ENCODE results near the gene CDK5RAP2. TPM values are rescaled to one million over a fixed set of nuclear protein-coding genes. Genes with fewer than 3 reads are reported as not detected.

CDK5RAP2 gene
- total RNA-seq, 1 donor from 2014 or later: 59.8 TPM

DNA sequence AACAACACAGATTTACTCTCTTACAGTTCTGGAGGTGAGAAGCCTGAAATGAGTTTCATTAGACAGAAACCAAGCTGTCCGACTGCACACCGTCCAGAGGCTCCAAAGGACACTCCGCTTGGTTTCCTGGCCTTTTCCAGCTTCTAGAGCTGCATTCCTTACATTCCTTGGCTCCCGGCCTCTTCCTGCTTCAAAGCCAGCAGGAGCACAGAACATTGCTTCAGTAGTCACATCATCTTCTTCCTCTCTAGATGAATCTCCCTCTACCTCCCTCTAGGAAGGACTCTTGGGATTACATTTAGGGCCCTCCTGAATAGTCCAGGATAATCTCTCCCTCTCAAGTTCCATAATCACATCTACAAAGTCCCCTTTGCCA, 213.3 kb downstream of the CDK5RAP2 start:
- no peaks in the 10 kb centered on the region for H3K36me3 Mint-ChIP-seq (ENCODE audit: low read depth)
- DNase-seq (ENCODE audit: low spot score): no peak
- no peaks in the 10 kb centered on the region for H3K4me1 Mint-ChIP-seq (ENCODE audit: low read depth)
- no peak overlapping the region for H3K27ac Mint-ChIP-seq
- H3K27me3 Mint-ChIP-seq (ENCODE audit: low read depth): peaks cover 6% of the 10 kb centered on the region
- peaks cover 6% of the 10 kb centered on the region for H3K9me3 Mint-ChIP-seq
- intact Hi-C loops (cut with micrococcal nuclease): no loop called here
- no peak overlapping the region for H3K4me3 Mint-ChIP-seq (ENCODE audit: low read depth)

DNA sequence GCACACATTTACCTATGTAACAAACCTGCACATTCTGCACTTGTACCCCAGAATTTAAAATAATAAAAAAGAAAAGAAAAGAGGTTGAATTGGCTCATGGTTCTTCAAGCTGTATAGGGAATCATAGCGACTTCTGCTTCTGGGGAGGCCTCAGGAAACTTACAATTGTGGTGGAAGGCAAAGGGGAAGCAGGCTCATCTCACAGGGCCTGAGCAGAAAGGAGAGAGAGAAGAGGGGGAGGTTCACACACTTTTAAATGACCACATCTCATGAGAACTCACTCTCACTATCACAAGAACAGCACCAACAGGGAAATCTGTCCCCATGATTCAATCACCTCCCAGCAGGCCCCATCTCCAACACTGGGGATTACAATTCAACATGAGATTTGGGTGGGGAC, 214.6 kb downstream of the CDK5RAP2 start:
- DNase-seq (ENCODE audit: low spot score): no peak
- no peak overlapping the region for H3K4me3 Mint-ChIP-seq (ENCODE audit: low read depth)
- H3K27ac Mint-ChIP-seq: no peak overlapping the region
- intact Hi-C loops (cut with micrococcal nuclease): no loop called here
- H3K27me3 Mint-ChIP-seq (ENCODE audit: low read depth): peaks cover 6% of the 10 kb centered on the region
- H3K4me1 Mint-ChIP-seq (ENCODE audit: low read depth): no peaks in the 10 kb centered on the region
- H3K9me3 Mint-ChIP-seq: peaks cover 6% of the 10 kb centered on the region
- no peaks in the 10 kb centered on the region for H3K36me3 Mint-ChIP-seq (ENCODE audit: low read depth)

DNA sequence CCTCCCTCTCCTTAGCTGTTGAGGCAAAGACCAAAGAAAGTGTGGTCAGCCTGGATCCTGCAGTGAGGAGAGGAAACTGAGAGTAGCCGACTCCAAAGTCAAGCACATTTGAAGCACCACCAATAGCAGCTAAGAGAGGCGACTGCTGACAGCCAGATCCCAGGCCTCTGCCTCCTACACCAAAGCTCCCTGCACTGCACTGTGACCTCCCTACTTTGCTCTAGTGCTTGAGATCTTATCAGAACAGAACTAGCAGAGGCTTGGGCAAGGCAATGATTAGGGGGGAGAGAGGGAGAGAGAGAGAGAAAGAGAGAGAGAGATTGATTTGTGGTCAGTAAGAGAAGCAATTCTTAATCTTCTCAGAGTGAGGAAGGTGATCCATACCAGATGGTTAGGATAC, 216.3 kb downstream of the CDK5RAP2 start:
- Mint-ChIP-seq H3K27ac (no peak overlapping the region), H3K4me3 (ENCODE audit: low read depth) (no peak overlapping the region), H3K27me3 (ENCODE audit: low read depth) (peaks cover 6% of the 10 kb centered on the region), H3K9me3 (peaks cover 4% of the 10 kb centered on the region), H3K36me3 (ENCODE audit: low read depth) (no peaks in the 10 kb centered on the region), H3K4me1 (ENCODE audit: low read depth) (no peaks in the 10 kb centered on the region)
- DNase-seq (ENCODE audit: low spot score): no peak
- intact Hi-C loops (cut with micrococcal nuclease): no loop called here

DNA sequence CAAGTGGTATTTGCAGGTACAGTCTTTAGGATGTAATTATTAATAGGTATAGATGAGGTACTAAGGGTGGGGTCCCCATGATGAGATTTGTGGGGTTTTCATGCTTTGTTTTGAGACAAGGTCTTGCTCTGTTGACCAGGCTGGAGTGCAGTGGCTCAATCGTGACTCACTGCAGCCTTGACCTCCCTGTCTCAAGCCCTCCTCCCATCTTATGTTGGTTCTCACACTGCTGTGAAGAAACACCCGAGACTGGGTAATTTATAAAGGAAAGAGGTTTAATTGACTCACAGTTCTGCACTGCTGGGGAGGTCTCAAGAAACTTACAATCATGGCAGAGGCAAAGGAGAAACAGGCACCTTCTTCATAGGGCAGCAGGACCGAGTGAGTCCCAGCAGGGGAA, 217.5 kb downstream of the CDK5RAP2 start:
- no peak for DNase-seq (ENCODE audit: low spot score)
- Mint-ChIP-seq H3K27ac (no peak overlapping the region), H3K36me3 (ENCODE audit: low read depth) (no peaks in the 10 kb centered on the region), H3K4me3 (ENCODE audit: low read depth) (no peak overlapping the region), H3K9me3 (no peaks in the 10 kb centered on the region), H3K4me1 (ENCODE audit: low read depth) (no peaks in the 10 kb centered on the region), H3K27me3 (ENCODE audit: low read depth) (peaks cover 6% of the 10 kb centered on the region)
- intact Hi-C loops (cut with micrococcal nuclease): no loop called here

DNA sequence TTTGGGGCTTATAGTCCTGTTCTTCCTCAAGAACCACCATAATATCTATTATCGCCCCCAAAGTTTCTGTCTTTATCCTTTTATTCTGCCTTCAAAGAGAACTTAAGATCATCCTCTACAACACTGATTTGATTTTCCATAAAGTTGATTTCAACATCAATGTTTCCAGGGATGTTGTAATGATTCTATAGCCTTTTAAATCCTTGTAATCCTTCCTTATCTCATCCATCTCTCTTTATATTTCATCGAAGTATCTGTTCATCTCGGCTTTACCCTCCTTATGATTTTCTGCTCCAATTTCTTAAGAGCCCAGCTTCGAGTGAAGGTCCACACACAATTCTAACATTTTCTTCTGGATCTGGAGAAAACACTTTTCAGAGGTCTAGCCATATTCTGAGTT, 218.4 kb downstream of the CDK5RAP2 start:
- no peak overlapping the region for H3K4me3 Mint-ChIP-seq (ENCODE audit: low read depth)
- no peaks in the 10 kb centered on the region for H3K4me1 Mint-ChIP-seq (ENCODE audit: low read depth)
- H3K27ac Mint-ChIP-seq: no peak overlapping the region
- no peaks in the 10 kb centered on the region for H3K9me3 Mint-ChIP-seq
- no peaks in the 10 kb centered on the region for H3K36me3 Mint-ChIP-seq (ENCODE audit: low read depth)
- no peak for DNase-seq (ENCODE audit: low spot score)
- H3K27me3 Mint-ChIP-seq (ENCODE audit: low read depth): peaks cover 6% of the 10 kb centered on the region
- intact Hi-C loops (cut with micrococcal nuclease): no loop called here

DNA sequence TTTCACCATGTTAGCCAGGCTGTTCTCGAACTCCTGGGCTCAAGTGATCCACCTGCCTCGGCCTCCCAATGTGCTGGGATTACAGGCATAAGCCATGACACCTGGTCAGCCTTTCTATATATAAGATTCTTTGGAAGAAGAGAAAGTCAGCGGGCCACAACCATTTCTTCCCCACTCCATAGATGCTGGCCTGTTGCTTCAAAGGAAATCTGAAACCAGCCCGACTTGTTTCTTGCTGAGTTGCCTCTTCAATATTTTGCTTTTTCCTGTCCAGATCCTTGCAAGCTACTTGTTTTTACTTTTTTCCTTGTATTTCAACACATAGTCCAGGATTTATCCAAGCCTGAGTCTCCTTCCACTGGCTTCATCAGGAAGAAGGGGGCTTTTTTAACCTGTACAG, 219.5 kb downstream of the CDK5RAP2 start:
- Mint-ChIP-seq H3K27ac (no peak overlapping the region), H3K9me3 (peaks cover 9% of the 10 kb centered on the region), H3K4me1 (ENCODE audit: low read depth) (no peaks in the 10 kb centered on the region), H3K36me3 (ENCODE audit: low read depth) (no peaks in the 10 kb centered on the region), H3K27me3 (ENCODE audit: low read depth) (peaks cover 6% of the 10 kb centered on the region), H3K4me3 (ENCODE audit: low read depth) (no peak overlapping the region)
- no peak for DNase-seq (ENCODE audit: low spot score)
- intact Hi-C loops (cut with micrococcal nuclease): no loop called here

DNA sequence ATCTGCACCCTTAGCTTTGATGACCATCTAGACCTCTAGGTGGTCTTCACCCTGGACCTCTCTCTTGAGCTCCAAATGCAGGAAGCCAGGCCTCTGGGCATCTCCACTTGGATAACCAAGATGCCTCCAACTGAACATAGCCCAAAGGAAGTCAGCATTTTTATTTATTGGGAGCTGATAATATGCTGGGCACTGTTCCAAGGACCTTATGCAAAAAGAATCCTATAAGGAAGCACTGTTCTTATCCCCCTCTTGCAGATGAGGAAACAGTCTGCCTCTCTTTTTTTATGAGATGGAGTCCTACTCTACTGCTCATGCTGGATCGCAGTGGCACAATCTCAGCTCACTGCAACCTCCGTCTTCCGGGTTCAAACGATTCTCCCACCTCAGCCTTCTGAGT, 219.9 kb downstream of the CDK5RAP2 start:
- Mint-ChIP-seq H3K36me3 (ENCODE audit: low read depth) (no peaks in the 10 kb centered on the region), H3K9me3 (peaks cover 9% of the 10 kb centered on the region), H3K27me3 (ENCODE audit: low read depth) (peaks cover 6% of the 10 kb centered on the region), H3K4me1 (ENCODE audit: low read depth) (no peaks in the 10 kb centered on the region), H3K27ac (no peak overlapping the region), H3K4me3 (ENCODE audit: low read depth) (no peak overlapping the region)
- intact Hi-C loops (cut with micrococcal nuclease): no loop called here
- DNase-seq (ENCODE audit: low spot score): no peak

DNA sequence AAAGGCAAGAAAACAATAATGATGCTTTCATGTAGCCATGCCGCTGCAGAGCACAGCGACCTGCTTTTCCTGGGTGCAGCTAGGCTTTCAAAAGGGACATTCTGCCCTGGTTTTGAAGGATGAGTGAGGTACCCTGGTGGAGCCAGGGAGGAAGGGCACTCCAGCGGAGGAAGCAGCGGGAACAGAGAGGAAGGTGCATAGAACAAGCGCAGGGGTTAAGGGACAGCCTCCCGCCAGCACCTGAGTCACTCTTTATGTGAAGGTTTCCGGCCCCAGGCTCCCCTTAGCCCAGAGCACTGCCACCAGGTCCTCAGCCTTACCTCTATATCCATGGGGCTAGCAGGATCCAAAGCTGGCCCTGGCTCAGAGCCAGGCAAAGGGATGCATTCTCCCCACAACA, 221.1 kb downstream of the CDK5RAP2 start:
- H3K36me3 Mint-ChIP-seq (ENCODE audit: low read depth): no peaks in the 10 kb centered on the region
- peaks cover 6% of the 10 kb centered on the region for H3K27me3 Mint-ChIP-seq (ENCODE audit: low read depth)
- H3K9me3 Mint-ChIP-seq: peaks cover 9% of the 10 kb centered on the region
- intact Hi-C loops (cut with micrococcal nuclease): no loop called here
- no peaks in the 10 kb centered on the region for H3K4me1 Mint-ChIP-seq (ENCODE audit: low read depth)
- no peak for DNase-seq (ENCODE audit: low spot score)
- H3K4me3 Mint-ChIP-seq (ENCODE audit: low read depth): no peak overlapping the region
- H3K27ac Mint-ChIP-seq: no peak overlapping the region

DNA sequence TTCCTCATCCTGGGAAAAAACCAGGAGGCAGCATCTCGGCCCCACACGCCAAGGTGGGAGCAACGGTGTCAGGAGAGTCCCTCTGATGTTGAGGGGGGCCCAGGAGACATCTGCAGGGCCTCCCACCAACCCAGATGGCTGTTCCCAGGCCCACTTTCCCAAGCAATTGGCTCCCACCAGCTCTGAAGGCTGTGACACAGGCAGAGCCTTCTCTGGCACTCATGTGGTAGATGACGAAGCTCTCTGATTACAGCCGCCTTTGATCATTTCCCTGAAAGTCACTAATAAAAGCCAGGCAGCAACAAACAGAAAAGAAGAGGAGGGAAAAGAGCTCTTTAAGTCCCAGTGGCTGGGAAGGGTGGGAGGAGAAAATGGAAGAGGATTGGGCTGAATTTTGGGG, 226.5 kb downstream of the CDK5RAP2 start:
- H3K27me3 Mint-ChIP-seq (ENCODE audit: low read depth): peaks cover 4% of the 10 kb centered on the region
- intact Hi-C loops (cut with micrococcal nuclease): no loop called here
- no peak overlapping the region for H3K27ac Mint-ChIP-seq
- H3K9me3 Mint-ChIP-seq: peaks cover 9% of the 10 kb centered on the region
- H3K4me3 Mint-ChIP-seq (ENCODE audit: low read depth): no peak overlapping the region
- no peaks in the 10 kb centered on the region for H3K36me3 Mint-ChIP-seq (ENCODE audit: low read depth)
- no peaks in the 10 kb centered on the region for H3K4me1 Mint-ChIP-seq (ENCODE audit: low read depth)
- DNase-seq (ENCODE audit: low spot score): no peak

DNA sequence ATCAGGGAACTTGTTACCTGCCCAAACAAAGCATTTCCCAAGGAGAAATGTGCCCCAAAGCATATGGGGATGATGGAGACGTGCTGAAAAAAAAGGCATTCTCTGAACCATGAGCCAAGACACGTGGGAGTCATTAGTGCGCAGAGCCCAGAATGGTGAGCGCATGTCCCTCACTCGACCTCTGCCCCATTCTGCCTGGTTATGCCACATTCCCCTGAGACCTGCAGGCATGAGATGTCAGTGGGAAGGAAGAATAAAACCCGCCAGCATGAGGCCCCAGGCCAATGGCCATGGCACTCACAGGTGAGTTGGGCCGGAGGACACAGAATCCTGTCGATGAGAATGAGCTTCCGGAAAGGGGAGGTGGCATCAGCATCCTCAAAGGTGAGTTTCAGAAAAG, 228.9 kb downstream of the CDK5RAP2 start:
- no peaks in the 10 kb centered on the region for H3K4me1 Mint-ChIP-seq (ENCODE audit: low read depth)
- intact Hi-C loops (cut with micrococcal nuclease): no loop called here
- peaks cover 4% of the 10 kb centered on the region for H3K27me3 Mint-ChIP-seq (ENCODE audit: low read depth)
- H3K36me3 Mint-ChIP-seq (ENCODE audit: low read depth): no peaks in the 10 kb centered on the region
- H3K27ac Mint-ChIP-seq: no peak overlapping the region
- no peak for DNase-seq (ENCODE audit: low spot score)
- H3K9me3 Mint-ChIP-seq: peaks cover 5% of the 10 kb centered on the region
- H3K4me3 Mint-ChIP-seq (ENCODE audit: low read depth): no peak overlapping the region

DNA sequence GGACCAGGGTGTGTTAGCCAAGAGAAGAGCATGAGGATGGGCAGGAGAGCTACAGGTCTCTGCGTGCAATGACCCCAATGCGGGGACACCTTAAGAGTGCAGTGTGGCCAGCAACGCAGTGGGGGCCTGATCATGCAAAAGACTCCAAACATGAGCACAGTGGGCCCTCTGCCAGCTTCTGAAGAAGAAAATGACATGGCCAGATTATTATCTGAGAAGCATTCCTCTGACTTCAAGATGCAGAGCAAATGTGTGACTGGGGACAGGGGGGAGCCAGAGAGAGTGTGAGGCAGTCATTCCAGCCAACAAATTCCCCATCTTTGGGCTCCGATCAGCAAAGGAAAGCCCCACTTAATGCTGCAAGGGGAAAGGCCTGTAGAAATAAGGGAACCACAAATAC, 229.4 kb downstream of the CDK5RAP2 start:
- Mint-ChIP-seq H3K4me1 (ENCODE audit: low read depth) (no peaks in the 10 kb centered on the region), H3K9me3 (no peaks in the 10 kb centered on the region), H3K36me3 (ENCODE audit: low read depth) (no peaks in the 10 kb centered on the region), H3K4me3 (ENCODE audit: low read depth) (no peak overlapping the region), H3K27me3 (ENCODE audit: low read depth) (peaks cover 4% of the 10 kb centered on the region), H3K27ac (no peak overlapping the region)
- no peak for DNase-seq (ENCODE audit: low spot score)
- intact Hi-C loops (cut with micrococcal nuclease): no loop called here

DNA sequence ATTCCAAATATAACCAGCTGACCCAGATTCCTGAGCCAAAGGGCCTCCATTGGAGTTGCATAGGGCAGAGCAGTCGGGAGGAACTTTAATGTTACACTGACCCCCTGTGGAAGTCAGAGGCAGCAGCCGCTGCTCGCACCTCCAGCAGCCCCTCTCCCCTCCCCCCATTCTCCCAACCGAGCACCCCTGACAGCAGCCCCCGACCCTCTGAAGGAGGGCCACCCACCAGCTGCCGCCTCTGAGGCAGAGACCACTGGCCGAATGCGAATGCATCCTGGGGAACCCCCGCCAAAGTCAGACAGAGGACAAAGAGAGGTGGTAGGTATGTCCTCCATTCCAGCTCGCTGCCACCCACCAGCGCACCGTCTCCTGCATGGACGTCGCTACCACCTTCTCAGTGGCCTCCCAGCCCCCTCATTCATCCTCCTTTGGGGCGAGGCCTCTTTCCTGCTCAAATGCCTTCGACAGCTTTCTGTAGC, 231.0 kb downstream of the CDK5RAP2 start:
- Mint-ChIP-seq H3K36me3 (ENCODE audit: low read depth) (no peaks in the 10 kb centered on the region), H3K4me1 (ENCODE audit: low read depth) (peaks cover 3% of the 10 kb centered on the region), H3K4me3 (ENCODE audit: low read depth) (no peak overlapping the region), H3K9me3 (no peaks in the 10 kb centered on the region), H3K27me3 (ENCODE audit: low read depth) (peaks cover 4% of the 10 kb centered on the region), H3K27ac (no peak overlapping the region)
- intact Hi-C loops (cut with micrococcal nuclease): loop anchor here (5.0 kb wide), 1 partner anchor 792 kb away; no protein-coding TSS in a partner anchor
- DNase-seq (ENCODE audit: low spot score): no peak

DNA sequence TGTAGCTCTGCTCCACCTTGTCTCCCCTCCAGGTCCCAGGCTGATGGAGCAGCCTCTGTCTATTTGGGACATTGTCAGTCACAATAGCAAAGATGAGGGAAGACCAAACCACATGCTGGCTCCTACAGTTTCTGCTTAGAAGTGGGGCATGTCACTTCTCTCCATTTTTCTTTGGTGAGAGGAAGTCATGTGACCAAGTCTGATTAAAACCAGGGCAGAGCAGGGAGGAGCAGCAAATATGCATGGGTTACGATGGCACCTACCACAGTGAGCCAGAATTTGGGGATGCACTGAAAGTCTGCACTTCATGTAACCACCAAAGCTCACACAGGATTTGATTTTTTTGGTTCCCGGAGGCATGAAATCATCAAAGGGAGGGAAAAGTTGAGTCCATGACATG, 234.6 kb downstream of the CDK5RAP2 start:
- intact Hi-C loops (cut with micrococcal nuclease): loop anchor here (5.0 kb wide), 1 partner anchor 788 kb away; no protein-coding TSS in a partner anchor
- Mint-ChIP-seq H3K27me3 (ENCODE audit: low read depth) (peaks cover 3% of the 10 kb centered on the region), H3K9me3 (no peaks in the 10 kb centered on the region), H3K27ac (no peak overlapping the region), H3K36me3 (ENCODE audit: low read depth) (no peaks in the 10 kb centered on the region), H3K4me3 (ENCODE audit: low read depth) (no peak overlapping the region), H3K4me1 (ENCODE audit: low read depth) (peaks cover 3% of the 10 kb centered on the region)
- no peak for DNase-seq (ENCODE audit: low spot score)

DNA sequence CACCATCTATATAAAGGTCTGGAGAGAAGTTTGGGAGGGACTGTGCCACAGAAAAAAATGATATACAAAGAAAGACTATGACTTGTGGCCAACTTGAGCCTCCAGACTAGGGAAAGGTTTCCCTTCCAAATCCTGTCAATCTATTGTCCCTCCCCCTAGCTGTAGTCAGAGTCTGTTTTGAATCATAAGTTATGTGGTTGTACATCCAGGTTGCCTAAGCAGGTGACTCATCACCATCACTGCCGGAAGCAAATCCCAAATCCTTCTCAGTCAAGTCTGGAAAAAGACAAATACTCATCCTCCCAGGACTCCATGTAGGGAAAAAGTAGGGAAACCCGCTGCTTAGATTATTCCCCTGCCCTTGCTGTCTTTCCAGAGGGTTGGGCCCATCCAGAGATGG, 235.7 kb downstream of the CDK5RAP2 start:
- no peak overlapping the region for H3K27ac Mint-ChIP-seq
- intact Hi-C loops (cut with micrococcal nuclease): no loop called here
- no peak overlapping the region for H3K4me3 Mint-ChIP-seq (ENCODE audit: low read depth)
- no peaks in the 10 kb centered on the region for H3K9me3 Mint-ChIP-seq
- H3K4me1 Mint-ChIP-seq (ENCODE audit: low read depth): peaks cover 3% of the 10 kb centered on the region
- H3K36me3 Mint-ChIP-seq (ENCODE audit: low read depth): no peaks in the 10 kb centered on the region
- no peaks in the 10 kb centered on the region for H3K27me3 Mint-ChIP-seq (ENCODE audit: low read depth)
- DNase-seq (ENCODE audit: low spot score): no peak
